ENCODE data around the gene SGPL1. TPM values are rescaled to one million over a fixed set of nuclear protein-coding genes. Genes with fewer than 3 reads are reported as not detected.
"Not testable (repeated sequence)": the region's sequence is repeated elsewhere in the genome, so short reads cannot be mapped to it uniquely, and the experiment has no call there.

SGPL1 gene
- total RNA-seq, 1 experiment from 2014 or later: 93.8 TPM

GRCh38 chr10:70853457-70853856, 37.7 kb downstream of the SGPL1 start:
- no peak for TF ChIP-seq CTCF (IDR thresholded peaks at IDR 0.05; ENCODE audit: unreplicated experiment)
- intact Hi-C loops (cut with micrococcal nuclease): no loop called here
- BruUV-seq (replicated peaks): no TSS peak
- H3K36me3 Mint-ChIP-seq (ENCODE audit: insufficient read depth, unreplicated experiment): peaks cover 71% of the 10 kb centered on the region
- peak overlapping the region; percentile 55 for H3K27ac Mint-ChIP-seq (ENCODE audit: low read depth, unreplicated experiment)
- no peak for DNase-seq (ENCODE audit: unreplicated experiment)
- no peaks in the 10 kb centered on the region for H3K9me3 Mint-ChIP-seq (ENCODE audit: unreplicated experiment)
- ChIA-PET CTCF (interaction anchor here (0.8 to 1.1 kb wide), 5 partner anchors 17 to 392 kb away, joined by 3 to 5 read pairs (median 4); no protein-coding TSS in a partner anchor), POLR2A (interaction anchor here (0.6 to 1.5 kb wide), 3 partner anchors 18 to 414 kb away, joined by 3 to 4 read pairs (median 3); no protein-coding TSS in a partner anchor)
- H3K27me3 Mint-ChIP-seq (ENCODE audit: insufficient read depth, unreplicated experiment): no peaks in the 10 kb centered on the region
- H3K4me1 Mint-ChIP-seq (ENCODE audit: insufficient read depth, unreplicated experiment): peaks cover 20% of the 10 kb centered on the region
- H3K4me3 Mint-ChIP-seq (ENCODE audit: unreplicated experiment): no peak overlapping the region

- TF ChIP-seq CTCF (IDR thresholded peaks at IDR 0.05; ENCODE audit: unreplicated experiment): no peak
- no TSS peak for BruUV-seq (replicated peaks)
- ChIA-PET CTCF (interaction anchor here (1.2 to 1.4 kb wide), 2 partner anchors 36 to 315 kb away, joined by 3 read pairs; no protein-coding TSS in a partner anchor), POLR2A (interaction anchor here (0.7 to 1.3 kb wide), 3 partner anchors 10 to 21 kb away, joined by 3 read pairs; no protein-coding TSS in a partner anchor)
- Mint-ChIP-seq H3K36me3 (ENCODE audit: insufficient read depth, unreplicated experiment) (peaks cover 78% of the 10 kb centered on the region), H3K4me1 (ENCODE audit: insufficient read depth, unreplicated experiment) (peaks cover 5% of the 10 kb centered on the region), H3K27ac (ENCODE audit: low read depth, unreplicated experiment) (no peak overlapping the region), H3K27me3 (ENCODE audit: insufficient read depth, unreplicated experiment) (no peaks in the 10 kb centered on the region), H3K4me3 (ENCODE audit: unreplicated experiment) (no peak overlapping the region), H3K9me3 (ENCODE audit: unreplicated experiment) (no peaks in the 10 kb centered on the region)
- DNase-seq (ENCODE audit: unreplicated experiment): no peak
- intact Hi-C loops (cut with micrococcal nuclease): no loop called here
Measured at GRCh38 chr10:70856454-70856853, 40.7 kb downstream of the SGPL1 start.

DNA sequence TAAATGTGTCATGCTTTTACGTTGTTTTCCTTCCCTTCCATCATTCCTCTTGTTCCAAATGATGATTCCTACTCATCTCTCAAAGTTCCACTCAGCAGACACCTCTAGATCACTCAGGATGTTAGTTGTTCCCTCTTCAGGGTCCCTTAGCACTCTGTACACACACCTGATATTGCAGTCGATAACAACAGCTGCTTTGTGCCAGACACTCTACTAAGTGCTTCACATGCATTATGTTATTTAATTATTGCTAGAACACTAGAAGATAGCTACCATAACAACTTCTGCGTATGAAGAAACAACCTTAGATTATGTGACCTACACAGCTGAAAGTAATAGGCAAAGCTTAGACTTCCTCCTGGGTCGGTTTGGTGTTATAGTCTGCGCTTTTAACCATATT, 43.0 kb downstream of the SGPL1 start:
- ChIA-PET CTCF (interaction anchor here (1.1 kb wide), 1 partner anchor 21 kb away, joined by 4 read pairs; no protein-coding TSS in a partner anchor), POLR2A (interaction anchor here (0.7 to 1.8 kb wide), 4 partner anchors 13 to 397 kb away, joined by 3 to 5 read pairs (median 3); no protein-coding TSS in a partner anchor)
- no peak for TF ChIP-seq CTCF (IDR thresholded peaks at IDR 0.05; ENCODE audit: unreplicated experiment)
- BruUV-seq (replicated peaks): no TSS peak
- DNase-seq (ENCODE audit: unreplicated experiment): no peak
- no peak overlapping the region for H3K27ac Mint-ChIP-seq (ENCODE audit: low read depth, unreplicated experiment)
- intact Hi-C loops (cut with micrococcal nuclease): no loop called here
- no peaks in the 10 kb centered on the region for H3K9me3 Mint-ChIP-seq (ENCODE audit: unreplicated experiment)
- H3K27me3 Mint-ChIP-seq (ENCODE audit: insufficient read depth, unreplicated experiment): no peaks in the 10 kb centered on the region
- peaks cover 86% of the 10 kb centered on the region for H3K36me3 Mint-ChIP-seq (ENCODE audit: insufficient read depth, unreplicated experiment)
- H3K4me1 Mint-ChIP-seq (ENCODE audit: insufficient read depth, unreplicated experiment): no peaks in the 10 kb centered on the region
- no peak overlapping the region for H3K4me3 Mint-ChIP-seq (ENCODE audit: unreplicated experiment)

DNA sequence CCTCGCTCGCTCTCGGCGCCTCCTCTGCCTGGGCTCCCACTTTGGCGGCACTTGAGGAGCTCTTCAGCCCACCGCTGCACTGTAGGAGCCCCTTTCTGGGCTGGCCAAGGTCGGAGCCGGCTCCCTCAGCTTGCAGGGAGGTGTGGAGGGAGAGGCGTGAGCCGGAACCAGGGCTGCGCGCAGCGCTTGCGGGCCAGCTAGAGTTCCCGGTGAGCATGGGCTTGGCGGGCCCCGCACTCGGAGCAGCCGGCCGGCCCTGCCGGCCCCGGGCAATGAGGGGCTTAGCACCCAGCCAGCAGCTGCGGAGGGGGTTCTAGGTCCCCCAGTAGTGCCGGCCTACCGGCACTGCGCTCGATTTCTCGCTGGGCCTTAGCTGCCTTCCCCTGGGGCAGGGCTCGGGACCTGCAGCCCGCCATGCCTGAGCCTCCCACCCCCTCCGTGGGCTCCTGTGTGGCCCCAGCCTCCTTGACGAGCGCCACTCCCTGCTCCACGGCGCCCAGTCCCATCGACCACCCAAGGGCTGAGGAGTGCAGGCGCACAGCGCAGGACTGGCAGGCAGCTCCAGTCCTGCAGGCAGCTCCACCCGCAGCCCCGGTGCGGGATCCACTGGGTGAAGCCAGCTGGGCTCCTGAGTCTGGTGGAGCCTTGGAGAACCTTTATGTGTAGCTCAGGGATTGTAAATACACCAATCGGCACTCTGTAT, 45.9 kb downstream of the SGPL1 start:
- intact Hi-C loops (cut with micrococcal nuclease); H3K27me3 Mint-ChIP-seq (ENCODE audit: insufficient read depth, unreplicated experiment); H3K9me3 Mint-ChIP-seq (ENCODE audit: unreplicated experiment); H3K27ac Mint-ChIP-seq (ENCODE audit: low read depth, unreplicated experiment); POLR2A ChIA-PET; BruUV-seq (replicated peaks); H3K4me1 Mint-ChIP-seq (ENCODE audit: insufficient read depth, unreplicated experiment); DNase-seq (ENCODE audit: unreplicated experiment); H3K4me3 Mint-ChIP-seq (ENCODE audit: unreplicated experiment): not testable (repeated sequence)
- H3K36me3 Mint-ChIP-seq (ENCODE audit: insufficient read depth, unreplicated experiment): peaks cover 84% of the 10 kb centered on the region
- CTCF ChIA-PET: interaction anchor here (0.7 kb wide), 1 partner anchor 14 kb away, joined by 3 read pairs; no protein-coding TSS in a partner anchor

Data from MCF 10A (cell line).